Smooth muscle cell (in vitro differentiated cells): ENCODE measurements around the gene VPS11. TPM values are rescaled to one million over a fixed set of nuclear protein-coding genes. Genes with fewer than 3 reads are reported as not detected.

ENCODE experiments used
- DNase-seq: peaks from one replicate; lab custom pipeline; 2025; ENCODE audit not compliant: unreplicated experiment; lab: John Stamatoyannopoulos, UW
- H2AFZ ChIP-seq: fragments of 200-600 bp; sonication (generic); 2 replicates; pipeline ENCODE4 v1.6.0; 2016; ENCODE audit warnings: antibody characterized with exemption, low read depth, mild to moderate bottlenecking
- H3F3A ChIP-seq: fragments of 200-600 bp; sonication (generic); 2 replicates; pipeline ENCODE4 v1.6.0; 2017; ENCODE audit warnings: antibody characterized with exemption, low read depth
- H3K27ac ChIP-seq: fragments of 200-600 bp; sonication (generic); 2 replicates; pipeline ENCODE4 v1.5.1; 2016; ENCODE audit warnings: low read depth, mild to moderate bottlenecking
- H3K27me3 ChIP-seq: fragments of 200-600 bp; sonication (generic); 2 replicates; pipeline ENCODE4 v1.6.1; 2016; ENCODE audit warnings: low read depth, mild to moderate bottlenecking
- H3K36me3 ChIP-seq: fragments of 200-600 bp; sonication (generic); 2 replicates; pipeline ENCODE4 v1.5.1; 2016; ENCODE audit warnings: low read depth
- H3K4me1 ChIP-seq: fragments of 200-600 bp; sonication (generic); 2 replicates; pipeline ENCODE4 v1.5.1; 2016; ENCODE audit warnings: low read depth
- H3K4me2 ChIP-seq: fragments of 200-600 bp; sonication (generic); 2 replicates; pipeline ENCODE4 v1.6.0; 2016; ENCODE audit warnings: mild to moderate bottlenecking
- H3K4me3 ChIP-seq: fragments of 200-600 bp; sonication (generic); 2 replicates; pipeline ENCODE4 v1.5.1; 2016; ENCODE audit warnings: mild to moderate bottlenecking
- H3K79me2 ChIP-seq: fragments of 200-600 bp; sonication (generic); 2 replicates; pipeline ENCODE4 v1.6.0; 2016; ENCODE audit warnings: low read depth, mild to moderate bottlenecking
- H3K9ac ChIP-seq: fragments of 200-600 bp; sonication (generic); 2 replicates; pipeline ENCODE4 v1.6.0; 2016; ENCODE audit warnings: low read depth
- H3K9me3 ChIP-seq: fragments of 200-600 bp; sonication (generic); replicated peaks from 2 replicates; pipeline ENCODE4 v1.5.1; 2016; ENCODE audit warnings: low read depth
- H4K20me1 ChIP-seq: fragments of 200-600 bp; sonication (generic); 2 replicates; pipeline ENCODE4 v1.6.0; 2016; ENCODE audit warnings: low read depth
- CTCF ChIP-seq: fragments of 200-600 bp; sonication (generic); IDR thresholded peaks from 2 replicates; pipeline ENCODE4 v1.5.1; 2017; ENCODE audit warnings: borderline replicate concordance, mild to moderate bottlenecking, antibody characterized with exemption; ENCODE audit not compliant: insufficient read depth, poor library complexity, severe bottlenecking
- WGBS: methylation state at CpG from one replicate; pipeline ENCODE4 v1.1.7; 2016; ENCODE audit warnings: low lambda C conversion rate; 5-methylcytosine and 5-hydroxymethylcytosine counted together
- polyA plus RNA-seq: library from polyadenylated mRNA; unstranded; fragments of >200 nt; fragmentation: Nextera tagmentation; extraction: Ambion mirVana; gene quantifications from 2 replicates; pipeline ENCODE4 v1.2.1, GENCODE V29; 2016
- total RNA-seq: library from RNA; depleted of rRNA; stranded (reverse); fragments of >200 nt; gene quantifications from 2 replicates; pipeline ENCODE4 v1.2.3, GENCODE V29; 2014

VPS11 gene
- total and polyA plus RNA-seq, 2 experiments from 2014 or later = 33.1 to 33.8 TPM

GRCh38 chr11:119116601-119117000, 49.0 kb downstream of the VPS11 start:
- H3K4me1 ChIP-seq = no peaks in the 10 kb centered on the region
- no peaks in the 10 kb centered on the region for H3K9me3 ChIP-seq
- WGBS = 85% methylated on average over 5 of the region's 5 CpGs
- H3K4me3 ChIP-seq = no peak overlapping the region
- no peaks in the 10 kb centered on the region for H3K27me3 ChIP-seq
- no peak overlapping the region for H3K9ac ChIP-seq
- no peak overlapping the region for H3K4me2 ChIP-seq
- no peaks in the 10 kb centered on the region for H3K36me3 ChIP-seq
- no peak for TF ChIP-seq CTCF
- H2AFZ ChIP-seq = no peak overlapping the region
- no peaks in the 10 kb centered on the region for H4K20me1 ChIP-seq
- no peaks in the 10 kb centered on the region for H3F3A ChIP-seq
- no peaks in the 10 kb centered on the region for H3K79me2 ChIP-seq
- no peak overlapping the region for H3K27ac ChIP-seq
- no peak for DNase-seq

- Histone ChIP-seq H3K9me3 (no peaks in the 10 kb centered on the region), H3K4me3 (no peak overlapping the region), H3F3A (no peaks in the 10 kb centered on the region), H3K9ac (no peak overlapping the region), H2AFZ (no peak overlapping the region), H3K36me3 (no peaks in the 10 kb centered on the region), H3K27me3 (no peaks in the 10 kb centered on the region), H3K79me2 (peaks cover 5% of the 10 kb centered on the region), H3K27ac (no peak overlapping the region), H3K4me1 (peaks cover under 1% of the 10 kb centered on the region), H4K20me1 (peaks cover 2% of the 10 kb centered on the region), H3K4me2 (no peak overlapping the region)
- no peak for DNase-seq
- no peak for TF ChIP-seq CTCF
- WGBS = 86% methylated on average over 3 of the region's 3 CpGs
Observed at GRCh38 chr11:119117004-119117706, 49.5 kb downstream of the VPS11 start.

- Histone ChIP-seq H4K20me1 (peaks cover 8% of the 10 kb centered on the region), H3K4me2 (no peak overlapping the region), H3K27ac (no peak overlapping the region), H3K4me1 (peaks cover 6% of the 10 kb centered on the region), H3K9me3 (no peaks in the 10 kb centered on the region), H3K36me3 (no peaks in the 10 kb centered on the region), H3K4me3 (no peak overlapping the region), H3K27me3 (no peaks in the 10 kb centered on the region), H3F3A (no peaks in the 10 kb centered on the region), H3K79me2 (peaks cover 15% of the 10 kb centered on the region), H2AFZ (no peak overlapping the region), H3K9ac (no peak overlapping the region)
- WGBS = 96% methylated on average over 5 of the region's 5 CpGs
- TF ChIP-seq CTCF = no peak
- no peak for DNase-seq
Observed at GRCh38 chr11:119118227-119118626, 50.6 kb downstream of the VPS11 start.

- no peaks in the 10 kb centered on the region for H3F3A ChIP-seq
- H3K27me3 ChIP-seq = no peaks in the 10 kb centered on the region
- H3K9me3 ChIP-seq = no peaks in the 10 kb centered on the region
- H3K4me2 ChIP-seq = no peak overlapping the region
- H3K9ac ChIP-seq = no peak overlapping the region
- no peak for DNase-seq
- H3K36me3 ChIP-seq = no peaks in the 10 kb centered on the region
- no peak overlapping the region for H3K27ac ChIP-seq
- no peak for TF ChIP-seq CTCF
- H2AFZ ChIP-seq = no peak overlapping the region
- peaks cover 6% of the 10 kb centered on the region for H3K4me1 ChIP-seq
- 100% methylated on average over 1 of the region's 1 CpG for WGBS
- peaks cover 8% of the 10 kb centered on the region for H4K20me1 ChIP-seq
- H3K4me3 ChIP-seq = no peak overlapping the region
- H3K79me2 ChIP-seq = peaks cover 21% of the 10 kb centered on the region
Observed at GRCh38 chr11:119118946-119119345, 51.3 kb downstream of the VPS11 start.
